ENCODE results near the gene NUDT21. TPM values are rescaled to one million over a fixed set of nuclear protein-coding genes. Genes with fewer than 3 reads are reported as not detected.

The NUDT21 gene
- polyA plus RNA-seq, 1 experiment, result 124 TPM

DNA sequence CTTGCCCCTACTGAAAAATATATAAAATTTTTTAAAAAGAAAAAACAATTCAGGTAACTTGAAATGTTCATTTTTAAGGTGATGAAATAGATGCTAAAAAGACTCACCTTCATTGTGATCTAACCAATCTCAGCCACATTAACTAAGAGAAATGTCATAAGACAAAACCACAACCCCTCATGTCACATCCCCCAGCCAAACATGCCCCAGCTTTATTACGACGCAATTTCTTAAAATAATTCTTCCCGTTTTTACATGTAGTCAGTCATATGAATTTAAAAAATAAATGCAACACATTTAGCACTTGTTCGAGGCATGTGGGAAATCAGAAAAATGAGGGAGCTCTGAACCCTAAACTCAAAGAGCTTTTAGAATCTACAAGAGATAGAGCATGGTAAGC lies 35.3 kb downstream of the NUDT21 start:
- no peak for TF ChIP-seq CTCF (IDR thresholded peaks at IDR 0.05; ENCODE audit: low read depth, low read length)
- H3K27me3 ChIP-seq (ENCODE audit: control insufficient read depth, insufficient read depth, low read length), result no peaks in the 10 kb centered on the region
- CTCF ChIA-PET, result no interaction called here
- H3K27ac ChIP-seq (ENCODE audit: low read depth, low read length), result no peak overlapping the region
- POLR2A ChIA-PET, result no interaction called here
- DNase-seq (ENCODE audit: low read depth, low spot score), result no peak
- H3K4me3 ChIP-seq (ENCODE audit: low read depth, low read length), result no peak overlapping the region
- no peaks in the 10 kb centered on the region for H3K9me3 ChIP-seq (ENCODE audit: control insufficient read depth, insufficient read depth, low read length)

DNA sequence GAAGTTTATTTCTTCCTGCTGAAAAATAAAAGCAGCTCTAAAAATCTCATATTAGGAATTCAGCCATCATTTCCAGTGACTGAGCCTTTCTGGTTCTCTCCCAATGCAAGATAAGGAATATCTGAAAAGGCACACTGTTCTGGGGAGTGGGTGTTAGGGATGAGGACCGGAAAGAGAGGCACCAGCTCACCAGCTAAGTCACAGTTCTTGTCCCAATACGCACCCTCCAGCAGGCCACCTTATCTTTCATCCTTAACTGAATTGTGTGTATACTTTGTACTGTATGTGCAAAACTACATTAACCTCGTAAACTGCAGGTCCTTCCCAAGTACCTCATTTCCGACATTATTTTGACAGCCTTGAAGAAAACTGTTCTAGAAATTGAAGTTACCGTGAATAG lies 36.8 kb downstream of the NUDT21 start:
- H3K27ac ChIP-seq (ENCODE audit: low read depth, low read length), result no peak overlapping the region
- no peak for DNase-seq (ENCODE audit: low read depth, low spot score)
- H3K27me3 ChIP-seq (ENCODE audit: control insufficient read depth, insufficient read depth, low read length), result no peaks in the 10 kb centered on the region
- H3K4me3 ChIP-seq (ENCODE audit: low read depth, low read length), result no peak overlapping the region
- H3K9me3 ChIP-seq (ENCODE audit: control insufficient read depth, insufficient read depth, low read length), result no peaks in the 10 kb centered on the region
- POLR2A ChIA-PET, result no interaction called here
- CTCF ChIA-PET, result no interaction called here
- no peak for TF ChIP-seq CTCF (IDR thresholded peaks at IDR 0.05; ENCODE audit: low read depth, low read length)

DNA sequence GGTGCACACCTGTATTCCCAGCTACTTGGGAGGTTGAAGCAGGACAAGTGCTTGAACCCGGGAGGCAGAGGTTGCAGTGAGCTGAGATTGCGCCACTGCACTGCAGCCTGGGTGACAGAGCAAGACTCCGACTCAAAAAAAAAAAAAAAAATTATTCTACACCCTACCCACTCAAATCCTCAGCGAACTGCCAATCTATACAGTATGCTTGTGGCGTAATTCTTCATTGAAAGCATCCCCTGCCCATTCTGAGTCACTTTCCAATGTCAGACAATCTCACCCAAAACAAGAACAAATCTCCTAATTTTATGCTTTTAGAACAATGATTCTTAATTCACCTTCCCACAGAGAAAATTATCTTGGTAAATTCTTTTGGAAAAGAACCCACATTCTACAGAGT lies 37.8 kb downstream of the NUDT21 start:
- no peak for DNase-seq (ENCODE audit: low read depth, low spot score)
- no peaks in the 10 kb centered on the region for H3K9me3 ChIP-seq (ENCODE audit: control insufficient read depth, insufficient read depth, low read length)
- ChIA-PET POLR2A (no interaction called here), CTCF (no interaction called here)
- no peak for TF ChIP-seq CTCF (IDR thresholded peaks at IDR 0.05; ENCODE audit: low read depth, low read length)
- H3K27ac ChIP-seq (ENCODE audit: low read depth, low read length), result no peak overlapping the region
- H3K27me3 ChIP-seq (ENCODE audit: control insufficient read depth, insufficient read depth, low read length), result no peaks in the 10 kb centered on the region
- no peak overlapping the region for H3K4me3 ChIP-seq (ENCODE audit: low read depth, low read length)

- POLR2A ChIA-PET, result interaction anchor here (0.6 kb wide), 1 partner anchor 8 kb away, joined by 3 read pairs; no protein-coding TSS in a partner anchor
- Histone ChIP-seq H3K27me3 (ENCODE audit: control insufficient read depth, insufficient read depth, low read length) (no peaks in the 10 kb centered on the region), H3K9me3 (ENCODE audit: control insufficient read depth, insufficient read depth, low read length) (no peaks in the 10 kb centered on the region), H3K4me3 (ENCODE audit: low read depth, low read length) (no peak overlapping the region), H3K27ac (ENCODE audit: low read depth, low read length) (no peak overlapping the region)
- DNase-seq (ENCODE audit: low read depth, low spot score), result no peak
- CTCF ChIA-PET, result interaction anchor here (1.2 kb wide), 1 partner anchor 55 kb away, joined by 4 read pairs; no protein-coding TSS in a partner anchor
- no peak for TF ChIP-seq CTCF (IDR thresholded peaks at IDR 0.05; ENCODE audit: low read depth, low read length)
Measured at GRCh38 chr16:56411624-56412023, 39.5 kb downstream of the NUDT21 start.

- Histone ChIP-seq H3K9me3 (ENCODE audit: control insufficient read depth, insufficient read depth, low read length) (no peaks in the 10 kb centered on the region), H3K27me3 (ENCODE audit: control insufficient read depth, insufficient read depth, low read length) (no peaks in the 10 kb centered on the region), H3K27ac (ENCODE audit: low read depth, low read length) (no peak overlapping the region), H3K4me3 (ENCODE audit: low read depth, low read length) (no peak overlapping the region)
- TF ChIP-seq CTCF (IDR thresholded peaks at IDR 0.05; ENCODE audit: low read depth, low read length), result no peak
- ChIA-PET CTCF (interaction anchor here (1.2 kb wide), 1 partner anchor 55 kb away, joined by 4 read pairs; no protein-coding TSS in a partner anchor), POLR2A (no interaction called here)
- no peak for DNase-seq (ENCODE audit: low read depth, low spot score)
Measured at GRCh38 chr16:56411123-56411522, 40.0 kb downstream of the NUDT21 start.
